Measurements from ENCODE around the gene LTBR. TPM values are rescaled to one million over a fixed set of nuclear protein-coding genes. Genes with fewer than 3 reads are reported as not detected.

Gene LTBR
- total RNA-seq, 1 experiment from 2014 or later: 194 TPM

DNA sequence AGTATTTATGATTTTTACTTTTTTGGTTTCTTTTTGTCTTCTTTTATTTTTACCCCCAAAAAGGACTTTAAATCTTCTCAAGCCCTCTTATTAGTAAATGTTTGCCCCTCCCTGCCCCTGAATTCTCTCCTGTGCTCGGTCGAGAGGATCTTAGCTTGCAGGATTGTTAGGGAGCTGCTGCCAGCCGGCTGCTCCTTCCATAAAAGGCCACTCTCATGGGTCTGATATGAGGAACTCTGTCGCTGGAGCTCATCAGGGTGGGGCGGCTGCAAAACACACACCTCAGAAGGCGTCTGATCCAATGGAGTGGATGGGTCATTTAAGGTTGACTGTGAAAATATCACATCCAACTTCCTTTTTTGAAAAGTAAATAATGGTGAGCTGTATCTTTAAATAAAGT lies 8.5 kb downstream of the LTBR start:
- intact Hi-C loops (cut with micrococcal nuclease; ENCODE audit: unreplicated experiment): no loop called here
- Histone ChIP-seq H3K36me3 (ENCODE audit: control insufficient read depth, insufficient read depth, low read length) (peaks cover 8% of the 10 kb centered on the region), H3K4me3 (ENCODE audit: low read depth, low read length) (no peak overlapping the region), H3K9me3 (no peaks in the 10 kb centered on the region), H3K4me1 (no peaks in the 10 kb centered on the region), H3K27me3 (replicated peaks; ENCODE audit: control insufficient read depth, insufficient read depth, low read length) (no peaks in the 10 kb centered on the region)
- no peak for DNase-seq
- no peak overlapping the region for H3K27ac Mint-ChIP-seq (ENCODE audit: unreplicated experiment)
- no peaks in the 10 kb centered on the region for H3K27me3 Mint-ChIP-seq (ENCODE audit: insufficient read depth, unreplicated experiment)
- H3K4me1 Mint-ChIP-seq (ENCODE audit: low read depth, unreplicated experiment): peaks cover 6% of the 10 kb centered on the region
- no TSS peak for BruUV-seq (replicated peaks)
- H3K36me3 Mint-ChIP-seq (ENCODE audit: insufficient read depth, unreplicated experiment): peaks cover 55% of the 10 kb centered on the region
- ChIA-PET CTCF (interaction anchor here (0.7 to 2.2 kb wide), 4 partner anchors 9 to 145 kb away, joined by 3 to 6 read pairs (median 4); partner anchors contain the start of gene LTBR), POLR2A (interaction anchor here (0.6 to 0.7 kb wide), 2 partner anchors 9 to 56 kb away, joined by 3 read pairs; partner anchors contain the start of gene LTBR)
- H3K4me3 Mint-ChIP-seq (ENCODE audit: unreplicated experiment): no peak overlapping the region
- TF ChIP-seq, protein P1, sequence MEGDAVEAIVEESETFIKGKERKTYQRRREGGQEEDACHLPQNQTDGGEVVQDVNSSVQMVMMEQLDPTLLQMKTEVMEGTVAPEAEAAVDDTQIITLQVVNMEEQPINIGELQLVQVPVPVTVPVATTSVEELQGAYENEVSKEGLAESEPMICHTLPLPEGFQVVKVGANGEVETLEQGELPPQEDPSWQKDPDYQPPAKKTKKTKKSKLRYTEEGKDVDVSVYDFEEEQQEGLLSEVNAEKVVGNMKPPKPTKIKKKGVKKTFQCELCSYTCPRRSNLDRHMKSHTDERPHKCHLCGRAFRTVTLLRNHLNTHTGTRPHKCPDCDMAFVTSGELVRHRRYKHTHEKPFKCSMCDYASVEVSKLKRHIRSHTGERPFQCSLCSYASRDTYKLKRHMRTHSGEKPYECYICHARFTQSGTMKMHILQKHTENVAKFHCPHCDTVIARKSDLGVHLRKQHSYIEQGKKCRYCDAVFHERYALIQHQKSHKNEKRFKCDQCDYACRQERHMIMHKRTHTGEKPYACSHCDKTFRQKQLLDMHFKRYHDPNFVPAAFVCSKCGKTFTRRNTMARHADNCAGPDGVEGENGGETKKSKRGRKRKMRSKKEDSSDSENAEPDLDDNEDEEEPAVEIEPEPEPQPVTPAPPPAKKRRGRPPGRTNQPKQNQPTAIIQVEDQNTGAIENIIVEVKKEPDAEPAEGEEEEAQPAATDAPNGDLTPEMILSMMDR (IDR thresholded peaks at IDR 0.05; ENCODE audit: insufficient read depth in 1 of 2, low read depth in 1 of 2, low read length in 1 of 2, severe bottlenecking in 1 of 2, unreplicated experiment in 1 of 2): no peak
- no peaks in the 10 kb centered on the region for H3K9me3 Mint-ChIP-seq (ENCODE audit: unreplicated experiment)

DNA sequence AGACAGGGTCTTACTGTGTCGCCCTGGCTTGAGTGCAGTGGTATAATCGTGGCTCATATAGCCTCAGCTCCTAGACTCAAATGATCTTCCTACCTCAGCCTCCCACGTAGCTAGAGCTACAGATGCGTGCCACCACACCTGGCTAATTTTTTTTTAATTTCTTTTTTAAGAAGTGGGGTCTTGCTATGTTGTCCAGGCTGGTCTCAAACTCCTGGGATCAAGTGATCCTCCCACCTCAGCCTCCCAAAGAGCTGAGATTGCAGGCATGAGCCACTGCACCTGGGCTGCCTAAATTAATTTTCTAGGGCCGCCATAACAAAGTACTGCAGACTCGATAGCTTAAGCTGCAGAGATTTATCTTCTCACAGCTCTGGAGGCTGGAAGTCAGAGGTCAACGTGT lies 9.1 kb downstream of the LTBR start:
- peaks cover 6% of the 10 kb centered on the region for H3K4me1 Mint-ChIP-seq (ENCODE audit: low read depth, unreplicated experiment)
- DNase-seq: no peak
- Histone ChIP-seq H3K4me1 (no peaks in the 10 kb centered on the region), H3K9me3 (no peaks in the 10 kb centered on the region), H3K27me3 (replicated peaks; ENCODE audit: control insufficient read depth, insufficient read depth, low read length) (no peaks in the 10 kb centered on the region), H3K36me3 (ENCODE audit: control insufficient read depth, insufficient read depth, low read length) (peaks cover 4% of the 10 kb centered on the region), H3K4me3 (ENCODE audit: low read depth, low read length) (no peak overlapping the region)
- H3K9me3 Mint-ChIP-seq (ENCODE audit: unreplicated experiment): no peaks in the 10 kb centered on the region
- intact Hi-C loops (cut with micrococcal nuclease; ENCODE audit: unreplicated experiment): no loop called here
- CTCF ChIA-PET: interaction anchor here (1.1 to 2.2 kb wide), 3 partner anchors 30 to 145 kb away, joined by 3 to 6 read pairs (median 3); no protein-coding TSS in a partner anchor
- BruUV-seq (replicated peaks): no TSS peak
- TF ChIP-seq, protein P1 (IDR thresholded peaks at IDR 0.05; ENCODE audit: insufficient read depth in 1 of 2, low read depth in 1 of 2, low read length in 1 of 2, severe bottlenecking in 1 of 2, unreplicated experiment in 1 of 2): no peak
- H3K27ac Mint-ChIP-seq (ENCODE audit: unreplicated experiment): no peak overlapping the region
- POLR2A ChIA-PET: interaction anchor here (0.5 kb wide), 1 partner anchor 78 kb away, joined by 4 read pairs; no protein-coding TSS in a partner anchor
- no peaks in the 10 kb centered on the region for H3K27me3 Mint-ChIP-seq (ENCODE audit: insufficient read depth, unreplicated experiment)
- no peak overlapping the region for H3K4me3 Mint-ChIP-seq (ENCODE audit: unreplicated experiment)
- peaks cover 49% of the 10 kb centered on the region for H3K36me3 Mint-ChIP-seq (ENCODE audit: insufficient read depth, unreplicated experiment)

DNA sequence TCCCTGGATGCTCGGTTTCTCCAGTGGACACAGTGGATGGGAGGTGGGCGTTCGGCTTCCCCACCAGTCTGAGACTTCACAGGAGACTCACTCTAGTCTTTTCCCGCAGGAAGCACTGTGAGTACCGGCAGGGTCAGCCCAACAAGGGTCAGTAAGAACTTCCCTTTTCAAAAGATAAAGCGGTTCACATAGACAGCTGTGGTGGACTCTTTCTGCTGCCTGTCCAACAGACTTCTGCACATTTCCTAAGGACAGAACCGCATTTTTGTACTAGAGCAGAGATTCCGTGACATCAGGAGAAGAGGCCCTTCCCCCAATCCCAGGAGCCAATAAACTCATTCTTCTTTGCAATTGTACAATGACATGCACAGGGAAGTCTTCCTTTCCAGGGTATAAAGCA lies 10.4 kb downstream of the LTBR start:
- no TSS peak for BruUV-seq (replicated peaks)
- POLR2A ChIA-PET: interaction anchor here (0.5 kb wide), 1 partner anchor 140 kb away, joined by 6 read pairs; the partner anchor contains the start of gene GAPDH
- Mint-ChIP-seq H3K4me1 (ENCODE audit: low read depth, unreplicated experiment) (peaks cover 6% of the 10 kb centered on the region), H3K9me3 (ENCODE audit: unreplicated experiment) (no peaks in the 10 kb centered on the region), H3K36me3 (ENCODE audit: insufficient read depth, unreplicated experiment) (peaks cover 36% of the 10 kb centered on the region), H3K4me3 (ENCODE audit: unreplicated experiment) (no peak overlapping the region), H3K27ac (ENCODE audit: unreplicated experiment) (no peak overlapping the region), H3K27me3 (ENCODE audit: insufficient read depth, unreplicated experiment) (no peaks in the 10 kb centered on the region)
- no peaks in the 10 kb centered on the region for H3K9me3 ChIP-seq
- intact Hi-C loops (cut with micrococcal nuclease; ENCODE audit: unreplicated experiment): no loop called here
- no peaks in the 10 kb centered on the region for H3K27me3 ChIP-seq (replicated peaks; ENCODE audit: control insufficient read depth, insufficient read depth, low read length)
- no peaks in the 10 kb centered on the region for H3K4me1 ChIP-seq
- CTCF ChIA-PET: no interaction called here
- no peak overlapping the region for H3K4me3 ChIP-seq (ENCODE audit: low read depth, low read length)
- DNase-seq: peak in 1 of 2 experiments; percentile 22
- no peaks in the 10 kb centered on the region for H3K36me3 ChIP-seq (ENCODE audit: control insufficient read depth, insufficient read depth, low read length)
- TF ChIP-seq, protein P1 (IDR thresholded peaks at IDR 0.05; ENCODE audit: insufficient read depth in 1 of 2, low read depth in 1 of 2, low read length in 1 of 2, severe bottlenecking in 1 of 2, unreplicated experiment in 1 of 2): no peak

All from Caco-2 (cell line).